Measurements from ENCODE around the gene NADSYN1.
"Not testable (repeated sequence)": the region's sequence is repeated elsewhere in the genome, so short reads cannot be mapped to it uniquely, and the experiment has no call there.

NADSYN1 gene

GRCh38 chr11:71507102-71507501, 54.1 kb downstream of the NADSYN1 start:
- FAIRE-seq = no peak
- TF ChIP-seq, protein P1, sequence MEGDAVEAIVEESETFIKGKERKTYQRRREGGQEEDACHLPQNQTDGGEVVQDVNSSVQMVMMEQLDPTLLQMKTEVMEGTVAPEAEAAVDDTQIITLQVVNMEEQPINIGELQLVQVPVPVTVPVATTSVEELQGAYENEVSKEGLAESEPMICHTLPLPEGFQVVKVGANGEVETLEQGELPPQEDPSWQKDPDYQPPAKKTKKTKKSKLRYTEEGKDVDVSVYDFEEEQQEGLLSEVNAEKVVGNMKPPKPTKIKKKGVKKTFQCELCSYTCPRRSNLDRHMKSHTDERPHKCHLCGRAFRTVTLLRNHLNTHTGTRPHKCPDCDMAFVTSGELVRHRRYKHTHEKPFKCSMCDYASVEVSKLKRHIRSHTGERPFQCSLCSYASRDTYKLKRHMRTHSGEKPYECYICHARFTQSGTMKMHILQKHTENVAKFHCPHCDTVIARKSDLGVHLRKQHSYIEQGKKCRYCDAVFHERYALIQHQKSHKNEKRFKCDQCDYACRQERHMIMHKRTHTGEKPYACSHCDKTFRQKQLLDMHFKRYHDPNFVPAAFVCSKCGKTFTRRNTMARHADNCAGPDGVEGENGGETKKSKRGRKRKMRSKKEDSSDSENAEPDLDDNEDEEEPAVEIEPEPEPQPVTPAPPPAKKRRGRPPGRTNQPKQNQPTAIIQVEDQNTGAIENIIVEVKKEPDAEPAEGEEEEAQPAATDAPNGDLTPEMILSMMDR (IDR thresholded peaks at IDR 0.05; ENCODE audit: insufficient read depth, missing control alignments) = no peak

GRCh38 chr11:71518506-71519471, 65.8 kb downstream of the NADSYN1 start:
- FAIRE-seq (no peak), DNase-seq (ENCODE audit: insufficient read length, low spot score) (no peak)
- TF ChIP-seq, protein P1 (IDR thresholded peaks at IDR 0.05; ENCODE audit: insufficient read depth, missing control alignments) = no peak

More at GRCh38 chr11:71507102-71507501, 54.1 kb downstream of the NADSYN1 start:
- DNase-seq (ENCODE audit: insufficient read length, low spot score) = no peak

DNA sequence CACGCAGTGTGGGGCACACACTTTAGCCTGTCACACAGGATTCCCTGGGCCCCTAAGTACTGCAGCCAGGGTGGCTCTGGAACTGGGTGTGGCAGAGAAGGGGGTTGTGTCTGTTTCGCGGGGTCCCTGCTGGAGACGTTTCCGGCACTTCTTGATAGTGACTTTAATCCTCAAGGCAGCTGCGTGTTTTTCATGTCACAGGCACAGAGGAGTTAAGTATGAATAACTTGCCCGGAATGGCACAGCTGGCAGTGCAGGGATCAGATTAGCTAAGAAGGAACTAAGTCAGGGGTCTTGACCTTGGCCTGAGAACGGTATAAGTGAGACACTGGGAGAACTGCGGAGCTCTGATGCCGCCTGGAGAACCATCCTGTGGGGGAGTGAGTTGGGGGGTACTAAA, 66.5 kb downstream of the NADSYN1 start:
- FAIRE-seq (no peak), DNase-seq (ENCODE audit: insufficient read length, low spot score) (no peak)
- TF ChIP-seq, protein P1 (IDR thresholded peaks at IDR 0.05; ENCODE audit: insufficient read depth, missing control alignments) = no peak

DNA sequence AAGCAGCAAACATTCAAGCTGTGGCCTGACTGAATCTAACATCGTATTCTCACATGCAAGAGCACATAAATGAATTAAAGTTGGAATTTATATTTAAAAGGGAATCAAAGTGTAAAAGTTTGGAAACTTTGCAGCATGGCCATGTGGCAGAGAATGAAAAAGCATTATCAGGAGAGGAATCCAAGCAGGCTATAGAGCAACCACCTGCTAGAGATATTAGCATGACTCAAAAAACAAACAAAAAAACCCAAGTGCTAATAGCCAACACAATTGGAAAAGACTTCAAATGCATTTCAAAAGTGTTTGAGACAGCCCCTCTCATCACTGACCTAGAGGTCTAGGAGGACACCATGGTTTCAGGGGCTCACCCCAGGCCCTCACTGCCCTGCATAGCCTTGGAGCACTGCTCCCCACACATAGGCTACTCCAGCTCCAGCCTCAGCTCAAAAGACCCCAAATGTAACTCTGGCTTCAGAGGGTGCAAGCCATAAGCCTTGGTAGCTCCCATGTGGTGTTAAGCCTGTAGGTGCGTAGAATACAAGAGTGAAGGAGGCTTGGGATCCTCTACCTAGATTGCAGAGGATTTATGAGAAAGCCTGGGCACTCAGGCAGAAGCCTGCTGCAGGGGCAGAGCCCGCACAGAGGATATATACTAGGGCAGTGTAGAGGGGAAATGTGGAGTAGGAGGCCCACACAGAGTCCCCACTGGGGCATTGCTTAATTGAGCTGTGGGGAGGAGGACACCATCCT, 72.4 kb downstream of the NADSYN1 start:
- TF ChIP-seq, protein P1 (IDR thresholded peaks at IDR 0.05; ENCODE audit: insufficient read depth, missing control alignments) = no peak
- no peak for DNase-seq (ENCODE audit: insufficient read length, low spot score)
- no peak for FAIRE-seq

DNA sequence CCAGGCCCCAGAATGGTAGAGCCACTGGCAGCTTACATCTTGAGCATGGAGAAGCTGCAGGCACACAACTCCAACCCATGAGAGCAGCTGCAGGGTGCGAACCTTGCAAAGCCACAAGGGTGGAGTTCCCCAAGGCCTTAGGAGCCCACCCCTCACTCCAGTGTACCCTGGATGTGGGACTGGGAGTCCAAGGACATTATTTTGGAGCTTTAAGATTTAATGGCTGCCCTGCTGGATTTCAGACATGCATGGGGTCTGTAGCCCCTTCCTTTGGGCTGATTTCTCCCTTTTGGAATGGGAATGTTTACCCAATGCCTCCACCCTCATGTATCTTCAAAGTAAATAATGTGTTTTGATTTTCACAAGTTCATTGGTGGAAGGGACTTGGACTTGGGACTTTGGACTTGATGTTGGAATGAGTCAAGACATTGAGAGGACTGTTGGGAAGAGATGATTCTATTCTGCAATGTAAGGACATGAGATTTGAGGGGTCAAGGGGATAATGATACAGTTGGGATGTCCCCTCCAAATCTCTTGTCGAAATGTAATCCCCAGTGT, 73.0 kb downstream of the NADSYN1 start:
- TF ChIP-seq, protein P1 (IDR thresholded peaks at IDR 0.05; ENCODE audit: insufficient read depth, missing control alignments) = no peak
- FAIRE-seq (no peak), DNase-seq (ENCODE audit: insufficient read length, low spot score) (no peak)

- not testable (repeated sequence) for FAIRE-seq; DNase-seq (ENCODE audit: insufficient read length, low spot score)
These were observed 74.0 kb downstream of the NADSYN1 start, which contains the start of gene KRTAP5-7 for GRCh38 chr11:71526796-71527575. TSS of gene KRTAP5-7 (plus strand) at chr11:71527267. CDS start at chr11:71527301, 34 bp downstream.
